ENCODE results near the gene DDX49.

GRCh38 chr19:18919900-18920214 is 342 bp downstream of the DDX49 start:
- TF ChIP-seq EZH2 (IDR thresholded peaks at IDR 0.05; ENCODE audit: insufficient read depth, low read length) = no peak
- TF ChIP-seq, protein P1, sequence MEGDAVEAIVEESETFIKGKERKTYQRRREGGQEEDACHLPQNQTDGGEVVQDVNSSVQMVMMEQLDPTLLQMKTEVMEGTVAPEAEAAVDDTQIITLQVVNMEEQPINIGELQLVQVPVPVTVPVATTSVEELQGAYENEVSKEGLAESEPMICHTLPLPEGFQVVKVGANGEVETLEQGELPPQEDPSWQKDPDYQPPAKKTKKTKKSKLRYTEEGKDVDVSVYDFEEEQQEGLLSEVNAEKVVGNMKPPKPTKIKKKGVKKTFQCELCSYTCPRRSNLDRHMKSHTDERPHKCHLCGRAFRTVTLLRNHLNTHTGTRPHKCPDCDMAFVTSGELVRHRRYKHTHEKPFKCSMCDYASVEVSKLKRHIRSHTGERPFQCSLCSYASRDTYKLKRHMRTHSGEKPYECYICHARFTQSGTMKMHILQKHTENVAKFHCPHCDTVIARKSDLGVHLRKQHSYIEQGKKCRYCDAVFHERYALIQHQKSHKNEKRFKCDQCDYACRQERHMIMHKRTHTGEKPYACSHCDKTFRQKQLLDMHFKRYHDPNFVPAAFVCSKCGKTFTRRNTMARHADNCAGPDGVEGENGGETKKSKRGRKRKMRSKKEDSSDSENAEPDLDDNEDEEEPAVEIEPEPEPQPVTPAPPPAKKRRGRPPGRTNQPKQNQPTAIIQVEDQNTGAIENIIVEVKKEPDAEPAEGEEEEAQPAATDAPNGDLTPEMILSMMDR (IDR thresholded peaks at IDR 0.05; ENCODE audit: insufficient read depth, low read depth, low read length) = no peak
